B cell (primary cell): Measurements from ENCODE around the gene FUCA1.

ENCODE experiments used
- EZH2 ChIP-seq: IDR thresholded peaks from 2 replicates; pipeline ENCODE4 v1.6.1; 2012; ENCODE audit warnings: borderline replicate concordance, low read depth, mild to moderate bottlenecking, moderate library complexity, low read length; ENCODE audit not compliant: insufficient read depth, poor library complexity, severe bottlenecking
- TF ChIP-seq, protein P1 (sequence below): fragments of 200-600 bp; IDR thresholded peaks from one replicate; pipeline ENCODE4 v1.8.0; 2022; ENCODE audit warnings: antibody characterized with exemption, mild to moderate bottlenecking

GRCh38 chr1:23795676-23796465, 72.2 kb downstream of the FUCA1 start:
- TF ChIP-seq, protein P1, sequence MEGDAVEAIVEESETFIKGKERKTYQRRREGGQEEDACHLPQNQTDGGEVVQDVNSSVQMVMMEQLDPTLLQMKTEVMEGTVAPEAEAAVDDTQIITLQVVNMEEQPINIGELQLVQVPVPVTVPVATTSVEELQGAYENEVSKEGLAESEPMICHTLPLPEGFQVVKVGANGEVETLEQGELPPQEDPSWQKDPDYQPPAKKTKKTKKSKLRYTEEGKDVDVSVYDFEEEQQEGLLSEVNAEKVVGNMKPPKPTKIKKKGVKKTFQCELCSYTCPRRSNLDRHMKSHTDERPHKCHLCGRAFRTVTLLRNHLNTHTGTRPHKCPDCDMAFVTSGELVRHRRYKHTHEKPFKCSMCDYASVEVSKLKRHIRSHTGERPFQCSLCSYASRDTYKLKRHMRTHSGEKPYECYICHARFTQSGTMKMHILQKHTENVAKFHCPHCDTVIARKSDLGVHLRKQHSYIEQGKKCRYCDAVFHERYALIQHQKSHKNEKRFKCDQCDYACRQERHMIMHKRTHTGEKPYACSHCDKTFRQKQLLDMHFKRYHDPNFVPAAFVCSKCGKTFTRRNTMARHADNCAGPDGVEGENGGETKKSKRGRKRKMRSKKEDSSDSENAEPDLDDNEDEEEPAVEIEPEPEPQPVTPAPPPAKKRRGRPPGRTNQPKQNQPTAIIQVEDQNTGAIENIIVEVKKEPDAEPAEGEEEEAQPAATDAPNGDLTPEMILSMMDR: no peak
- TF ChIP-seq EZH2: no peak
